ENCODE data around the gene MT3.
"Not testable (repeated sequence)": the region's sequence is repeated elsewhere in the genome, so short reads cannot be mapped to it uniquely, and the experiment has no call there.

The MT3 gene

DNA sequence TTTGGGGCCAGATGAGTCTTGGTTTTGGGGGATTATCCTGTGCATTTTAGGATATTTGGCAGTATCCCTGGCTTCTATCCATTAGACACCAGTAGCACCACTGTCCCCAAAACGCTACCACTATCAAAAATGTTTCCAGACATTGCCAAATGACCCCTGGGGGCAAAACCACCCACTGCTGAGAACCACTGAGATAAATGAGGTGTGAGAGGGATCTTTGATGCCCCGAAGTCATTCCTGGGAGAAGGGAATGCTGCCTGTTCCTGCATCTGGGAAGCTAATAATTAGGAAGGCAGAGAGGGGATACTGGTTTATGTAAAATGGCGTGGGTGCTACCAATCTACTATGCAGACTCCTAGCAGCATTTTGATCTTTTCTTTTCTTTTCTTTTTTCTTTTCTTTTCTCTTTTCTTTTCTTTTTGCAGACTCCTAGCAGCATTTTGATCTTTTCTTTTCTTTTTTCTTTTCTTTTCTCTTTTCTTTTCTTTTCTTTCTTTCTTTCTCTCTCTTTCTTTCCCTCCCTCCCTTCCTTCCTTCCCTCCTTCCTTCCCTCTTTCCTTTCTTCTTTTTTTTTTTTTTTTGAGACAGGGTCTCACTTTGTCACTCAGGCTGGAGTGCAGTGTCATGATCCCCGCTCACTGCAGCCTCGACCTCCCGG is 8.8 kb upstream of the MT3 start:
- DNase-seq, result no peak

DNA sequence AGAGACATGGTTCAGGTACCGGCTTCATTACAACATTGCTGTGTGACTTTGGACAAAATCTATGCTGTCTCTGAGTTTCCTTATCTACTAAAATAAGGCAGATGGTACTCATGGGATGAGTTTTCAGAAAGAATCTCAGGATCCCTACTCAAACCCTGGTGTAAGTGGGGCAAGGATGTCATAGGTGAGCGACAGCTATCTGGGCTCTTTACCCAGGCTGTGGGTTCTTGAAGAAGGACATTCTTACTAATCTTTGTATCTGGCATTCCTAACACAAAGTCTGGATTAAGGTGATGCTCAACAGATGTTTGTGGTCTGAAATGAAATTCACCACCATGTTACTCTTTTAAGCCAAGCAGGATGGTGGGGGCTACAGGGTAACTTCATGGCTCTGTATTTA is 6.4 kb upstream of the MT3 start:
- DNase-seq, result not testable (repeated sequence)

DNA sequence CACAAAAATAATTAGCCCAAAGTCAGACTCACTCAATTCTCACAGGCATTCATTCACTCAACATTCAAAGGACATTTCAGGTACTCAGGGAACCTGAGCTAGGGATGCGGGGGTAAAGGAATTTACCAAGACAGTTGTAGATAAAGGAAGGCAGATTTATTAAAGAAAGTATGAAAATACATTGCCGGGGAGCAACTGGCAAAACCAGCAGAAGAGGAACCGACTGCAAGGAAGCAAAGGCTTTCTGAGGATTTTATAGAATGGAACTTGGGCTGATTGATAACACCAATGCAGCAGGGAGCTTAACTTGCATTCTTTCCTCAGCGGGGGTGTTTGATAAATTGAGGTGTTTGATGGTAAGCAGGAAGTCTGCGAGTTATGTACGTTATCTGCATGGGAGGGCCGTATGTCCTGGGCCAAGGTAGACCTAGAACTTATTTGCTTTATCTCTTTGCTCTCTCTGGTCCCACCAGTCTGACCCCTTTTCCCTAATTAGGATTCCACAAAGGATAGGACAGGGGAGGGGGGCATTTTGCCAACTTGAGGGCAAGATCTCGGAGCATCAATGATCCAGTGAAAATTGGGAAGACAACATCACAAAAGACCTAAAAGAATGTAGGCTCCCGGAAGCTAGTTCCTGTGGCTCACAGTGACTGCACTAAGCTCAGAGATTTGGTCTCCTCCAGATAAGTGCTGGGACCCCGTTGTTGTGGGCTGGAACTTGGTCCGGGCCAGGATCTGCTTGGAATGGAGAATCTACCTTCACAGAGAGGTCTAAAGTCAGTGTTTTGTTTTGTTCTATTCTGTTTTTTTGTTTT is 5.8 kb upstream of the MT3 start:
- DNase-seq, result no peak

DNA sequence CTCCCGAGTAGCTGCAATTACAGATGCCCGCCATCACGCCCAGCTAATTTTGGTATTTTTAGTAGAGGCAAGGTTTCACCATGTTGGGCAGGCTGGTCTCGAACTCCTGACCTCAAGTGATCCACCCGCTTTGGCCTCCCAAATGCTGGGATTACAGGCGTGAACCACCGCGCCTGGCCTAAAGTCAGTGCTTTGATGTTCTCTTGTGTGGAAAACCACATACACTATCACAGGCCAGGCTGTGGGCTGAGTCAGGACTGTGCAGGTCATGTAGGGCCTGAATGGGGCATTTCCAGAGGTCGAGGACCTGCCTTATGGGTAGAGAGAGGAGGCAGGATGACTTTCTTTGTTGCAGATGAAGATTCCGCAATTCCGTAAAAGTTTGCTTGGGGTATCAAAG is 5.1 kb upstream of the MT3 start:
- no peak for DNase-seq

DNA sequence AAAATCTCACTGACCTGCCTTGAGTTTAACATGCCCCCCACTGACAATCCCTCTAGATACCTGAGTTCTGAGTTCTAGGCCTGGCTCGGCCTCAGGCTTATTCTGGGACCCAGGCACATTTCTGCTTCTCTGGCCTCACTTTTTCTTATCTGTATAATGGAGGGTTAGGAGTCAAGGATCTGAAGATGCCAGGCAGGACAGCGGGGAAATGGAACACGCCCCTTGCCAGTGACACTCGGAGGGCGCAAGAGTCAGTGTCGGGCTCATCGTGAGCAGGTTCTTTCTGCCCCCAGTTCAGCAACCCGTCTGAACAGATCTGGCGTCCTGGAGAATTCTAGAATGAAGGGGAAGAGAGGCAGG is 567 bp upstream of the MT3 start:
- no peak for DNase-seq

DNA sequence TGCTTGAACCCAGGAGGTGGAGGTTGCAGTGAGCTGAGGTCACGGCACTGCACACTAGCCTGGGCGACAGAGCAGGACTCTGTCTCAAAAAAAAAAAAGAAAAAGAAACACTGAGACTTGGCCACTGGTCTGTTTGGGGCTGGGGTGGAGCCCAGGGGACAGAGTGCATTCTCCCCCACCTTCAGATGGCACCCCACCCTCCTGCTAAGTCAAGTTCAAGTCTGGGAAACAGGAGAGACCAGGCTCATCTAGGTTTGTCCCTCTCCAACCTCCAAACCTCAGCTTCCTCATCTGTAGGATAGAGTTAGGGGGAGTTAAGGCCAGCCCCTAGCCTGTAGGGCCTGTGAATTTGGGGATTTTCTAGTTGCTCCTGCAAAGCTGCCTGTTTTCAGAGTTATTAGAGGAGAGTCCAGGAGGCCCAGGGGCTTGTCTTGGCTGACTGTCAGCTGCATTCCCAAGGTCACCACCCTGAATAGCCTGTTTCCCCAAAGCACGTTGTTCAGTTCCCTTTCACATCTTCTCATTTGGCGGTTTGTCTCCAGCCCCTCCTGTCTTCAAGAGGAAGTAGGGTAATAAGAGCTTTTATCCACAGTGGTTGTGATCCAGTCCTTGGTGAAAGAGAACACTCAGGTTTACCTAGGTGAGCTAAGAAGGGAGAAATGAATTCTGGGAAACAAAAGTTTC is 2.2 kb downstream of the MT3 start:
- DNase-seq, result no peak

DNA sequence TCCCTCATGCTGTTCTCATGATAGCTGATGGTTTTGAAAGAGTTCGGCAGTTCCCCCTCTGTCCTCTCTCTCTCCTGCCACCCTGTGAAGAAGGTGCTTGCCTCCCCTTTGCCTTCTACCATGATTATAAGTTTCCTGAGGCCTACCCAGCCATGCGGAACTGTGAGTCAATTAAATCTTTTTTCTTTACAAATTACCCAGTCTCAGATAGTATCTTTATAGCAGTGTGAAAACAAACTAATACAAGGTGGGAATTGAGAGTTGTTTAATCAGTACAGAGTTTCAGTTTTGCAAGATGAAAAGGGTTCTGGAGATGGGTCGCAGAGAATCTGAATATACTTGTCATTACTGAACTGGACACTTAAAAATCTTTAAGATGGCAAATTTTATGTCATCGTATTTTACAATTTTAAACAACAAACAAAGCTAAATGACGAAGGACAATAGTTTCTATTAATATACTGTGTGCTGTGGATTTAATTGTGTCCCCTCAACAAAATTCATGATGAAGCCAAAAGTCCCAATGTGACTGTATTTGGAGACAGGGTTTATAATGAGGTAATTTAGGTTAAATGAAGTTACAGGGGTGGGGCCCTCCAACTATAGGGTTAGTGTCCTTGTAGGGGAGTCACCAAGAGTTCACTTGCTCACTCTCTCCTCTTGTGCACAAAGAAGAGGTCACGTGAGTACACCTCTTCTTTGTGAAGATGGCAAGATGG is 4.4 kb downstream of the MT3 start:
- no peak for DNase-seq

DNA sequence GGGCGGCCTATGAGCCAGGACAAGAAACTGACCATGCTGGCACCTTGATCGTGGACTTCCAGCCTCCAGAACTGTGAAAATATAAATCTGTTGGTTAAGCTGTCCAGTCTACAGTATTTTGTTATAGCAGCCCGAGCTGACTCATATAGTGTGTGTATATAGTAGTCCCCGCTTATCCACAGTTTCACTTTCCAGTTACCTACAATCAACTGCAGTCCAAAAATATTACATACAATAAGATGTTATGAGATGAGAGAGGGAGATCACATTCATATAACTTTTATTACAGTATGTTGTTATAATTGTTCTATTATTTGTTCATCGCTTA is 4.9 kb downstream of the MT3 start:
- DNase-seq, result no peak

DNA sequence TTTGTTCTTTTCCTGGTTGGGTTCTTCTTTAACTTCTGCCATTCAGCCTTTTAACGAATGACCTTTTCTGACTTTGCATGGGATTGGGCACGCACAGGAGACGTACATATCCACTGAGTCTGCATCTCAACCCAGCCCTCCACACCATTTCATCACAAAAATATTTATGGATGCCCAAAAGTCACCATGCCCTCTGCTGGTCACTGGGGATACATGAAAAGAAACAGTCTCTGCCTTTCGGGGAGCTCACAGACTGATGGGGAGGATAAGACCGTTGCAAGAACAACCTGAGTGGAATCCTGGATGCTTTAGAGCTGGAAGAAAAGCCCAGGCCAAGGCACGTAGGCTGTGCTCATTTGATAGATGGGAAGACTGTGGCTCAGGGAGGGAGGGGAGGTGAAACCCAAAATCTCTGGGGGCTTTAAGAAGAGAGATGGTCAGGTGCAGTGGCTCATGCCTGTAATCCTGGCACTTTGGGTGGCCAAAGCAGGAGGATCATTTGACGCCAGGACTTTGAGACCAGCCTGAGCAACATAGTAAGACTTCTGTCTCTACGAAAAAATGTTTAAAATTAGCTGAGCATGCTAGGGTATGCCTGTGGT is 11.2 kb downstream of the MT3 start:
- DNase-seq, result peak; percentile 68

DNA sequence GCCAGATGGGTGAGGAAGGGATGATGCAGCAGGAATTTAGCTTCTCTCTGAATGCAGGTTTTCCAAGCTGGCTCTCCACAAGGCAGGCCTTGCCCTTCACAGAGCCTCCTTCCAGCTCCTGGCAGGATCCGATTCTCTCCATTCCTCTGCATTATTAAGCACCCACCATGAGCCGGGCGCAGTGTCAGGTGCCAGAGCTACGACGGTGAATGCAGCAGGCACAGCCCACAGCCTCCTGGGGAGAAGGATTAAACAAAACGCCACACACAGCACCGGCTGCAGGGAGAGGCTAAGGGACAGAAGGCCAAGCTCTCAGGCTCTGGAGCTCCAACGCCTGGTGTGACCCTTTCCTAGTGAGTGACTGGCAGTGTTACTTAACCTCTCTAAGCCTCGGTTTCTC is 12.0 kb downstream of the MT3 start:
- DNase-seq, result no peak

DNA sequence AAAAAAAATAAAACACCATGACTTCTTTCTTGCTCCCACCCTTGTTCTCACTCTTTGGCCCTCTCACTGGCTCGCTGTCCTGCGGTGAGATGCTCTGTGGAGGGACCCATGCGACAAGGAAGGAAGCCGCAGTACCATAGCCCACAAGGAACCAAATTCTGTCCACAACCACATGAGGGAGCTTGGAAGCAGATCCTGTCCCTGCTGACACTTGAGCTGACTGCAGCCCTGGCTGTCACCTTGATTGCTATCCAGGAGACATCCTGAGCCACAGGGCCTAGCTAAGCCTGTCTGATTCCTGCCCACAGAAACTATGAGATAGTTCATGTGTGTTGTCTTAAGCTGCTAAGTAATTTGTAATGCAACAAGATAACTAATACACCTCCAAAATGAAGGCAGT is 14.3 kb downstream of the MT3 start:
- DNase-seq, result peak; percentile 78

DNA sequence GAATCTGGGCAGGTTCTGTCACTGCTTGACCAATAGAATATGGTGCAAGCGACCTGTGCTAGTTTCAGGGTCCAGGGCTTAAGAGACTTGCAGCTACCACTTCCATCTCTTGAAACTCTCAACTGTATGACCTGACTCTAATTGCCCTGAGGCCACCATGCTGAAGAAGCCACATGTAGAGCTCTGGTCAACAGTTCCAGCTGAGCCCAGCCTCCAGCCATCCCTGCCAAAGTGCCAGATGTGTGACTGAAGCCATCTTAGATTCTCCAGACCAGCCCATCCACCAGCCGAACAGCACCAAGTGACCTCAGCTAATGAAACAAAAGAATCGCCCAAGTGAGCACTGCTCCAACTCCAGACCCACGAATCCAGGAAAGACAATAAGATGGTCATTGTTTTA is 15.6 kb downstream of the MT3 start:
- DNase-seq, result no peak

DNA sequence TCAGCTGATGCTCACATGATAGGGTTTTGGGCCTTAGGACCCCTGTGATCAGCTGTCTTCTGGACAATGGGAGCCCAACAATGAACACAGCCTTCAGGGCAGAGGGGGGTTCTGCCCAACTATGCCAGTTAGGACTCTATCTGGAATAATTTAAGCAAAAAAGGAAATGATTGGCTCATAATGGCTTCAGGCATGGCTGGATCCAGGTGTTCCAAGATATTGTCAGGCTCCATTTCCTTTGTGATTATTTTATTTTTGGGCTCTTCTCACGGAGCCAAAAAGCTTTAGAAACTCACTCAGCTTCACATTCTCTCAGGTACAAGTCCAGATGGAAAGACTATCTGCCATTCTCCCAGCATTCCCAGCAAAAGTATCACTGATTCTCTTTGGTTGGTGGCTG is 16.1 kb downstream of the MT3 start:
- no peak for DNase-seq

DNA sequence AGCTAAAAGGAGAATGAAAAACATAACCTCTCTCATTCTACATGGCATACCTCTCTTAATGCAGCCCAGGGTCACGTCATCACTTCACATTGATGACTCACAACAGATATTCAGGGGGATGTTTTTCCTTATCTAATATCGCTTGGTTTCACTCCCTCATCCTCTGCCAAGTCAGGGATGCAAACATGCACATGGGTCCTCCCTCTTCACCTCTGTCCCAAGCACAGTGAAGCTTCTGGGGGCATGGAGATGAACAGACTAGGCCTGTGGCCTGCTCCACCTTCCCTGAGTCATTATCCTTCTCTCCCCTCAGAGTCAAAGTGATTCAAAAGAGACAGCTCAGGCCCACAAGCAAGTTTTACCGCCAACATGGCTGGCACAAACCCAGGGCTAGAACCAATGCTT is 16.7 kb downstream of the MT3 start:
- DNase-seq, result no peak

DNA sequence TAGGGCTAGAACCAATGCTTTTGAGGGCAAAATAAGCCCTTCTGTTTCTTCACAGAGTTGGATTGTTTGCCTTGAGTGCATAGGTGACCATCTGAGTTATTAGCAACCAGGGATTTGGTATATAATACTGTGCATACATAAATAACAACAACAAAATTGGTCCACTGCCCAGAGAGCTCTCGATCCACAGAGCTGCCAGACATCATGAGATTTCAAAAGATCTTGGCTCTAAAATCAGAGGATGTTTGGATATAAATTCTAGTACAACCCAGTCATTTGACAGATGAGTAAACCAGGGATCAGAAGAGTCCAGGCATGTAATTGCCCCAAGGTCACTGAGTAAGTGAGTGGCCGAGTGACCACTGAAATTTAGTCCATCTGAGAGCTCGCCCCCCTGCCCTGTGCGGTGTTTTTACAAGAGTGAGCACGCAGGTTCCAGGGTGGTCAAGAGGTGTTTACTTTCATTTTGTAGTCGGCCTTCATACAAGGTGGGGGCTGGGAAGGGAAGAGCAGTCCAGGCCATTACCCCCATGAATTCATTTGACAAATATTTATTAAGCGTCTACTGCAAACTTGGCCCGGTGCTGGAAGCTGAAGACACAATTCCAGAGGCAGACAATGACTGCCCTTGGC is 17.3 kb downstream of the MT3 start:
- DNase-seq, result no peak

DNA sequence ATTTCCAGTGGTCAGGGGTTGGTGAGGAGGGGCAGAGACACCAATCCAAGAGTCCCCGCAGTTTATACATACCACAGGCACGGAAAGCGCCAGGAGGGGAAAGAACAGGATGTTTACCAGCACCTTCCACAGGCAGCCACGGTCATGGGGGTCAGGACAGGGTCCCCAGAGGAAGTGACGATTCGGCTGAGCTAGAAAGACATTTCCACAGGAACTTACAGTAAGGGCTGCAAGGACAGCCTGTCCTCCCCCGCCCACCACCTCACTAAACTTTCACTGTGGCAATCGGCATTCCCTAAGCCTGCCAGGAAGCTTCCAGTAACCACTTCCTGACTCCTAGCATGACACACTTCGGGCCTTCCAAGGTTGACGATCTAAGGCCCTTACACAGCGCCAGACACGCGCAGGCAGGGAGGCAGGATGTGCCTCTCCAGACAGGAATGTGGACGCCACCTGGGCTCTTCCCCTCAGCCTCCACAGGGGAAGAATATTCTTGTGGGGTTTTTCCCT is 17.8 kb downstream of the MT3 start:
- DNase-seq, result peak; percentile 83

DNA sequence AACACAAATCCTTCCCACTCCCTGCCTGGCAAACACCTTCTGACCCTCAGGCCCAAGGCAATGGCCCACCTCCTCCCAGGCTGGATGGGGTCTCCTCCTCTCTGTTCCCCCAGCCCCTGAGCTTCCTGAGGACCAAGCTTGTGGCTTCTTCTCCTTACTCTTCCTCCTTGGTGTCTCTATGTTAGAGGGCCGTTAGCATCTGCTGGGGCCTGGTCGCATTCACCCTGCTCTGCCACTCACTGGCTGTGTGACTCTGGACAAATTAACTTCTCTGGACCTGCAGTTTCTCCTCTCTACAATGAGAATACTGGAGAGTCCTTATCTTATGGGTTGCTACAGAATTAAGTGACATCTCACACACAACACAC is 18.3 kb downstream of the MT3 start:
- no peak for DNase-seq

DNA sequence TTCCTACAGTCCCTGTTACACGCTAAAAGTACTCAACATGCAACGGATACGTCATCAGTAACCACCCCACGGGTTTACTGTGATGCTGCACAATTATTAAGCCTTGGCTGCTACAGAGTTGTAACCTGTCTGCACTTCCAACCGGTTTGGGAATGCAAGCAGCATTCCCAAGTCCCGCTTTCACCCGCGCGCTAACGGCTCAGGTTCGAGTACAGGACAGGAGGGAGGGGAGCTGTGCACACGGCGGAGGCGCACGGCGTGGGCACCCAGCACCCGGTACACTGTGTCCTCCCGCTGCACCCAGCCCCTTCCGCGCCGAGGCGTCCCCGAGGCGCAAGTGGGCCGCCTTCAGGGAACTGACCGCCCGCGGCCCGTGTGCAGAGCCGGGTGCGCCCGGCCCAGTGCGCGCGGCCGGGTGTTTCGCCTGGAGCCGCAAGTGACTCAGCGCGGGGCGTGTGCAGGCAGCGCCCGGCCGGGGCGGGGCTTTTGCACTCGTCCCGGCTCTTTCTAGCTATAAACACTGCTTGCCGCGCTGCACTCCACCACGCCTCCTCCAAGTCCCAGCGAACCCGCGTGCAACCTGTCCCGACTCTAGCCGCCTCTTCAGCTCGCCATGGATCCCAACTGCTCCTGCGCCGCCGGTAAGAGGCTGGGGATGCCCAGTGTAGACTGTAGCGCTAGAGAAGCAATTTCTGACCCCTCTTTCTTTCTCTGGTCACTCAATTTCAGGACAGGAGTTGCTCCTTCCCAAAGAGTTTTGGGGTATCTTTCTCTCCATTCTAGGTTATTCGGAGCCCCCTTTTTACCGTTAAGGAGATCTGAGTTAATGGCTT is 18.9 kb downstream of the MT3 start, which contains the start of gene MT2A:
Gene MT2A (plus strand): TSS at position 542 of the 833 bp plus-strand sequence. CDS start 72 bp downstream, at position 614.
- DNase-seq, result peak; percentile 93

DNA sequence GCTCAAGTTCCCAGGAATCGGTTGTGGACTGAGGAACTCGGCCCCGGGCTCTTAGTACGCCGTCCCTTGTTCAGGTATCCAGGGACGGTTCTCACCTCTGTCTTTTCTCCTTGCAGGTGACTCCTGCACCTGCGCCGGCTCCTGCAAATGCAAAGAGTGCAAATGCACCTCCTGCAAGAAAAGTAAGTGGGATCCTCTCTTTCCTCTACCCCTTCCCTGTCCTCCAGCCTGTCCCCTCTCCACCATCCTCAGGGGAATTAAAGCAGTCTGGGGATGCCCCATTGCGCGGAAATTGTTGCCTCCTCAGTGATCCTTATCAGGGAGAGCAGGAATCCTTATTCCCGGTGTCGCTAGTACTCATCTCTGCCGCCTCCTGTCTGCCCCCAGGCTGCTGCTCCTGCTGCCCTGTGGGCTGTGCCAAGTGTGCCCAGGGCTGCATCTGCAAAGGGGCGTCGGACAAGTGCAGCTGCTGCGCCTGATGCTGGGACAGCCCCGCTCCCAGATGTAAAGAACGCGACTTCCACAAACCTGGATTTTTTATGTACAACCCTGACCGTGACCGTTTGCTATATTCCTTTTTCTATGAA is 19.6 kb downstream of the MT3 start:
- DNase-seq, result no peak

DNA sequence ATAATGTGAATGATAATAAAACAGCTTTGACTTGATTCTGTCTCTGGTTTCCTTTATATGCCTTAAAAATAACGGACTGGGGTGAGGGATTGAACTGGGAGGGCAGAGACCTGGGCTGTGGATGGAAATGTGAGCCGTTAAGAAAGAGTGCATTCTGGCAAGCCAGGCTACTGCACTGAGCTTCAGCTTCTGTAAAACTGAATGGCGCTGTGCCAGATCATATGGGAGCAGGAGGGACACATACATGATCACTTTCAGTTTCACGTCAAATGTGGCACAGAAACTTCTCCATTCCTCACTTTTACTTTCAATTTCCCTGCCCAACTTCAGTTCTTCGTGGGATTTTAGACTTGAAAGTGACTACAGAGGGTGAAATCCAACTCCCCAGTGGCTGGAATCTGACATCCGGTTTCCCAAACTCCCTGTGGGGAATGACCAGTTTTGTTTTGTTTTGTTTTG is 20.2 kb downstream of the MT3 start:
- no peak for DNase-seq

DNA sequence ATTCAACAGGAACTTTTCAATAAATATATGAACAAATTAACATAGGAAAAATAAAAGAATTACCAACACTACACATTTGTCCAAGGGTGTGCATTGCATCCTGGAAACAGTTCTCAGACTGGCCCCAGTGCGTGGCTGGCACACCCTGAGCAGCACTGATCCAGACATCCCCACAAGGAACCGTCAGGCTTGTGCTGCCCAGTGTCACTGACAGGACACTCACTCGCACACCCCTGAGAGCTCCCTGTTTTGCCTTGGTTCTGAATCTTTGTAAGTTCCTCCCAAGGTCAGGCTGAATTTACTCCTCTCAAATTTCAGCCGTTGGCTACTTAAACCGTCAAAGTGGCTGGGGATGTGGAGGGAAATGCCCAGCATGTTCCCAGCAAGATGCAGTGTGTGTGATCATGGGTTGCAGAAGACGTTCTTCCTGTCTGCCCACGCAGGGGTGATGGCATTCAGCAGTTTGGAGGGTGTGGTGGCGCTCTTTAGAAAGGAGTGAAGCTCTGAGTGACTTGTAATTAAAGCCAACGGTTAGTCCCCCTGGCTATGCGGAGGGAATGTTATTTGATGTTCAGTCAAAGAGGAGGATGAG is 20.8 kb downstream of the MT3 start:
- no peak for DNase-seq
